ENCODE data around the gene C12orf43. TPM values are rescaled to one million over a fixed set of nuclear protein-coding genes. Genes with fewer than 3 reads are reported as not detected.

The C12orf43 gene
- total and polyA plus RNA-seq, 2 donors (not counting 1 experiment from before 2014, with no cell fraction given): 6.7 to 18.9 TPM

DNA sequence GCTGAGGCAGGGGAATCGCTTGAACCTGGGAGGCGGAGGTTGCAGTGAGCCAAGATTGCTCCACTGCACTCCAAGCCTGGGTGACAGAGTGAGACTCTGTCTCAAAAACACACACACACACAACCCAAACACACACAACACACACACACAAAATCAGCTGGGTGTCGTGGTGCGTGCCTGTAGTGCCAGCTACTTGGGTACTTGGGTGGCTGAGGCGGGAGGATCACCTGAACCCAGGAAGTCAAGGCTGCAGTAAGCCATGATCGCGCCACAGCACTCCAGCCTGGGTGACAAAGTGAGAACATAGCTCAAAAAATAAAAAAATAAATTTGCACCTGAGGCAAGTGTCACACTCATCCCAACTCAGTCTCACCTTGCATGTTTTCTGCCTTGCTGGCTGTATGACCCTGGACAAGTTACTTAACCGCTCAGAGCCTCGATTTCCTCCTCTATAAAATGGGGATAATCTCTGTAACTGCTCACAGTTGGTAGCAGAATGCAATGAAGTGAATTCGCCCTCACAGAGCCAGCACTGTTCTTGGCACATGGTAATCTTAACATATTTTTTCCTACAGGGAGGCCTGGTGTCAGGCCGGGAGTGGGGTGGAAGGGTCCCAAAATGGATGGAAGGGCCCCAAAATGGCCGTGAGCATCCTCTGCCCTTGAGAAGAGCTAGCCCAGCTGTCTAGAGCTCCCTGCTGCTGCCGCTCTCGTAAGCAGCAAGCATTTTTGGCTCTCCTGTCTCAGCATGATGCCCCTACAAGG, 38.6 kb downstream of the C12orf43 start:
- H3K9me3 ChIP-seq (ENCODE audit: control extremely low read depth in 1 of 3, control insufficient read depth in 2 of 3, insufficient read depth in 1 of 3, low read length in 2 of 3): no peaks in the 10 kb centered on the region
- 92% methylated on average over 11 of the region's 14 CpGs for WGBS (ENCODE audit: insufficient coverage)
- TF ChIP-seq CTCF (IDR thresholded peaks at IDR 0.05) (no peak), EZH2 (IDR thresholded peaks at IDR 0.05; ENCODE audit: borderline replicate concordance, insufficient read depth, low read depth, low read length, poor library complexity, severe bottlenecking) (no peak)
- H3K4me2 ChIP-seq (replicated peaks; ENCODE audit: low read depth, low read length, poor library complexity, severe bottlenecking): no peak overlapping the region
- Mint-ChIP-seq H3K27ac (no peak overlapping the region), H3K4me3 (no peak overlapping the region), H3K27me3 (no peaks in the 10 kb centered on the region), H3K4me1 (no peaks in the 10 kb centered on the region), H3K9me3 (ENCODE audit: insufficient read depth) (no peaks in the 10 kb centered on the region)
- H2AFZ ChIP-seq (ENCODE audit: insufficient read depth, low read depth, low read length, poor library complexity, severe bottlenecking): no peak overlapping the region
- H3K27ac ChIP-seq (ENCODE audit: low read length in 2 of 2): no peak overlapping the region
- intact Hi-C loops (cut with micrococcal nuclease): loop anchor here (10.0 kb wide), 1 partner anchor 193 kb away; no protein-coding TSS in a partner anchor
- CTCF ChIA-PET: interaction anchor here (0.6 kb wide), 1 partner anchor 481 kb away, joined by 3 read pairs; no protein-coding TSS in a partner anchor
- no peak overlapping the region for H3K4me3 ChIP-seq (ENCODE audit: control extremely low read depth in 1 of 5, extremely low read depth in 1 of 5, insufficient read depth in 1 of 5, low read depth in 2 of 5, low read length in 4 of 5)
- no peaks in the 10 kb centered on the region for H3K79me2 ChIP-seq (ENCODE audit: control insufficient read depth, insufficient read depth, low read length)
- H3K36me3 ChIP-seq (replicated peaks in 1 of 2; ENCODE audit: control extremely low read depth in 1 of 2, control insufficient read depth in 1 of 2, extremely low read depth in 1 of 2, insufficient read depth in 2 of 2, low read length in 1 of 2): no peaks in the 10 kb centered on the region
- no peaks in the 10 kb centered on the region for H3K4me1 ChIP-seq (ENCODE audit: control insufficient read depth in 2 of 2, insufficient read depth in 2 of 2, low read length in 2 of 2)
- DNase-seq: no peak
- no peak overlapping the region for H3K9ac ChIP-seq (ENCODE audit: low read length)
- H3K27me3 ChIP-seq (replicated peaks in 1 of 4; ENCODE audit: control extremely low read depth in 1 of 4, control insufficient read depth in 3 of 4, insufficient read depth in 4 of 4, low read length in 3 of 4): no peaks in the 10 kb centered on the region
- H4K20me1 ChIP-seq (ENCODE audit: control insufficient read depth, insufficient read depth, low read length, poor library complexity, severe bottlenecking): no peaks in the 10 kb centered on the region
- ATAC-seq (ENCODE audit: low read depth): no peak
- POLR2A ChIA-PET: no interaction called here
